Glutamatergic neuron (in vitro differentiated cells): ENCODE data around the gene ELSPBP1. TPM values are rescaled to one million over a fixed set of nuclear protein-coding genes. Genes with fewer than 3 reads are reported as not detected.
"Not testable (repeated sequence)": the region's sequence is repeated elsewhere in the genome, so short reads cannot be mapped to it uniquely, and the experiment has no call there.

ENCODE experiments used
- DNase-seq: peaks from one replicate; pipeline ENCODE4 v3.0.0; 2022
- H3K27ac Mint-ChIP-seq: one replicate; pipeline ENCODE4 v1.8.0; 2020; ENCODE audit warnings: mild to moderate bottlenecking, mixed read lengths, inconsistent platforms; ENCODE audit not compliant: unreplicated experiment
- H3K27me3 Mint-ChIP-seq: one replicate; pipeline ENCODE4 v1.8.0; 2020; ENCODE audit warnings: mild to moderate bottlenecking, moderate library complexity, mixed read lengths, inconsistent platforms; ENCODE audit not compliant: unreplicated experiment
- H3K36me3 Mint-ChIP-seq: one replicate; pipeline ENCODE4 v1.8.0; 2020; ENCODE audit warnings: mild to moderate bottlenecking, mixed read lengths, inconsistent platforms; ENCODE audit not compliant: unreplicated experiment
- H3K4me1 Mint-ChIP-seq: one replicate; pipeline ENCODE4 v1.8.0; 2020; ENCODE audit warnings: mild to moderate bottlenecking, low read depth, mixed read lengths, inconsistent platforms; ENCODE audit not compliant: unreplicated experiment
- H3K4me3 Mint-ChIP-seq: one replicate; pipeline ENCODE4 v1.8.0; 2020; ENCODE audit warnings: mild to moderate bottlenecking, mixed read lengths, inconsistent platforms; ENCODE audit not compliant: unreplicated experiment
- H3K9me3 Mint-ChIP-seq: one replicate; pipeline ENCODE4 v1.8.0; 2020; ENCODE audit warnings: mild to moderate bottlenecking, moderate library complexity, mixed read lengths, inconsistent platforms; ENCODE audit not compliant: unreplicated experiment
- CTCF ChIP-seq: fragments of 200-600 bp; sonication (generic); IDR thresholded peaks from one replicate; pipeline ENCODE4 v1.5.0; 2021; ENCODE audit not compliant: partially characterized antibody, unreplicated experiment
- long read RNA-seq: library from polyadenylated mRNA; unstranded; transcript quantifications from one replicate; pipeline ENCODE4 v2.0.0, GENCODE V29; 2020; ENCODE audit not compliant: unreplicated experiment
- total RNA-seq: library from RNA; stranded (reverse); fragmentation: NEBNext Ultra II Directional; extraction: Animal tissue kit (Norgen Biotek cat#: 25700); gene quantifications from one replicate; pipeline ENCODE4 v1.2.1, GENCODE V29; 2021; ENCODE audit not compliant: unreplicated experiment

Gene ELSPBP1
- not detected for total RNA-seq
- long read RNA-seq: 0 reads

- Mint-ChIP-seq H3K4me3 (no peak within 1 kb of the TSS), H3K9me3 (peaks cover 1% of the 10 kb centered on the region), H3K36me3 (no peaks in the 10 kb centered on the region), H3K4me1 (no peaks in the 10 kb centered on the region), H3K27me3 (peaks cover 3% of the 10 kb centered on the region), H3K27ac (no peak within 1 kb of the TSS)
- TF ChIP-seq CTCF: no peak
- DNase-seq: no peak
Measured at GRCh38 chr19:47994209-47994802, at the start of gene ELSPBP1. ELSPBP1 (plus strand) TSS chr19:47994632; CDS start chr19:48008668, 14,036 bp downstream.

GRCh38 chr19:47949852-47950521 lies 44.4 kb upstream of the ELSPBP1 start:
- peak; percentile 66 for TF ChIP-seq CTCF
- not testable (repeated sequence) for H3K27me3 Mint-ChIP-seq, H3K4me3 Mint-ChIP-seq, H3K4me1 Mint-ChIP-seq, DNase-seq, H3K27ac Mint-ChIP-seq, H3K9me3 Mint-ChIP-seq, H3K36me3 Mint-ChIP-seq

GRCh38 chr19:47952132-47952531 lies 42.3 kb upstream of the ELSPBP1 start:
- not testable (repeated sequence) for DNase-seq, H3K4me3 Mint-ChIP-seq, H3K27ac Mint-ChIP-seq, H3K4me1 Mint-ChIP-seq, H3K9me3 Mint-ChIP-seq, H3K27me3 Mint-ChIP-seq, H3K36me3 Mint-ChIP-seq

- not testable (repeated sequence) for H3K4me3 Mint-ChIP-seq, H3K27me3 Mint-ChIP-seq, H3K9me3 Mint-ChIP-seq, H3K36me3 Mint-ChIP-seq, H3K4me1 Mint-ChIP-seq, H3K27ac Mint-ChIP-seq
- DNase-seq: peak; percentile 21
Measured at GRCh38 chr19:47955936-47956335, 38.5 kb upstream of the ELSPBP1 start.

GRCh38 chr19:47973529-47973928 lies 20.9 kb upstream of the ELSPBP1 start:
- no peaks in the 10 kb centered on the region for H3K4me1 Mint-ChIP-seq
- H3K36me3 Mint-ChIP-seq: no peaks in the 10 kb centered on the region
- no peak for DNase-seq
- H3K9me3 Mint-ChIP-seq: no peaks in the 10 kb centered on the region
- TF ChIP-seq CTCF: no peak
- H3K27me3 Mint-ChIP-seq: peaks cover 3% of the 10 kb centered on the region
- H3K27ac Mint-ChIP-seq: no peak overlapping the region
- H3K4me3 Mint-ChIP-seq: no peak overlapping the region

- no peak overlapping the region for H3K27ac Mint-ChIP-seq
- peaks cover 1% of the 10 kb centered on the region for H3K9me3 Mint-ChIP-seq
- H3K4me3 Mint-ChIP-seq: no peak overlapping the region
- H3K4me1 Mint-ChIP-seq: no peaks in the 10 kb centered on the region
- no peaks in the 10 kb centered on the region for H3K27me3 Mint-ChIP-seq
- no peak for DNase-seq
- no peak for TF ChIP-seq CTCF
- no peaks in the 10 kb centered on the region for H3K36me3 Mint-ChIP-seq
Measured at GRCh38 chr19:47991191-47991808, 3.1 kb upstream of the ELSPBP1 start.
